Vagina (tissue), 2 donors: ENCODE data around the gene AGPAT3.

Experiments used
- CTCF ChIP-seq, 3 experiments: fragments of 450-650 bp in 2 of 3; fragments of 200-600 bp in 1 of 3; sonication (generic) in 1 of 3; IDR thresholded peaks; one replicate each; pipeline ENCODE4 v1.5.1; 2017 to 2019; ENCODE audit warnings: antibody characterized with exemption in 3 of 3, mild to moderate bottlenecking in 2 of 3, moderate library complexity in 2 of 3
- POLR2A ChIP-seq, 2 donors: fragments of 450-650 bp; IDR thresholded peaks; one replicate each; pipeline ENCODE4 v1.6.1; 2017; ENCODE audit warnings: antibody characterized with exemption in 2 of 2, mild to moderate bottlenecking in 2 of 2, moderate library complexity in 2 of 2
- POLR2AphosphoS5 ChIP-seq, 2 donors: sonication (generic); formaldehyde crosslinking; IDR thresholded peaks; one replicate each; pipeline ENCODE4 v1.9.0; 2017; ENCODE audit warnings: antibody characterized with exemption in 2 of 2, mild to moderate bottlenecking in 2 of 2, low read depth in 1 of 2; ENCODE audit not compliant: insufficient read depth in 1 of 2

- TF ChIP-seq POLR2A (IDR thresholded peaks at IDR 0.05), result no peak
- TF ChIP-seq POLR2AphosphoS5 (IDR thresholded peaks at IDR 0.05; ENCODE audit: insufficient read depth in 1 of 2, low read depth in 1 of 2), result no peak
- no peak for TF ChIP-seq CTCF (IDR thresholded peaks at IDR 0.05)
These were observed 120.1 kb downstream of the AGPAT3 start for GRCh38 chr21:43984905-43985689.
